ENCODE data around the gene GALNT12. TPM values are rescaled to one million over a fixed set of nuclear protein-coding genes. Genes with fewer than 3 reads are reported as not detected.

GALNT12 gene
- 10 to 100 TPM in 3 of 6 donors, 1 to 10 TPM in 3; 8.7 to 12.2 (median 10.1) TPM for total RNA-seq
- 1 to 10 TPM; 4.2 to 7.3 TPM for polyA plus RNA-seq

GRCh38 chr9:98807070-98807813, at the start of gene GALNT12:
Gene GALNT12 (plus strand): TSS chr9:98807670. CDS start chr9:98807699, 29 bp downstream.
- peaks cover 14 to 26% (median 16%) of the 10 kb centered on the region in 3 donors for H3K4me1 ChIP-seq
- FAIRE-seq, result no peak
- intact Hi-C loops (cut with DNase I), result no loop called here

DNA sequence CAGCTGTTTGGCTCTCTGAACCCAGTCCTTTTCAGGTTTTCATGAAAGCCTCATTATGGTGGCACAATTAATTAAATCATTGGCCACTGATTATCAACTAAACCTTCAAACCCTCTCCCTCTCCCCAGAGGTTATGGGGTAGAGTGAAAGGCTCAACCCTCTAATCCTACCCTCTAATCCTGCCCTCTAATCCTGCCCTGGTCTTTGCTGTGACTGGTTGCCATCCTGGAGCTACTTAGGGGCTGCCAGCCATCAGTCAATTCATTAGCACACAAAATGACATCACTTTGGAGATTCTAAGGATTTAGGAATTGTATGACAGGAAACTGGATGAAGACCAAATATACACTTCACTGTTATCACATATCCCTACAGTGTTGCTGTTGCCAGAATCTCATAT, 47.2 kb upstream of the GALNT12 start:
- TF ChIP-seq, protein P1, sequence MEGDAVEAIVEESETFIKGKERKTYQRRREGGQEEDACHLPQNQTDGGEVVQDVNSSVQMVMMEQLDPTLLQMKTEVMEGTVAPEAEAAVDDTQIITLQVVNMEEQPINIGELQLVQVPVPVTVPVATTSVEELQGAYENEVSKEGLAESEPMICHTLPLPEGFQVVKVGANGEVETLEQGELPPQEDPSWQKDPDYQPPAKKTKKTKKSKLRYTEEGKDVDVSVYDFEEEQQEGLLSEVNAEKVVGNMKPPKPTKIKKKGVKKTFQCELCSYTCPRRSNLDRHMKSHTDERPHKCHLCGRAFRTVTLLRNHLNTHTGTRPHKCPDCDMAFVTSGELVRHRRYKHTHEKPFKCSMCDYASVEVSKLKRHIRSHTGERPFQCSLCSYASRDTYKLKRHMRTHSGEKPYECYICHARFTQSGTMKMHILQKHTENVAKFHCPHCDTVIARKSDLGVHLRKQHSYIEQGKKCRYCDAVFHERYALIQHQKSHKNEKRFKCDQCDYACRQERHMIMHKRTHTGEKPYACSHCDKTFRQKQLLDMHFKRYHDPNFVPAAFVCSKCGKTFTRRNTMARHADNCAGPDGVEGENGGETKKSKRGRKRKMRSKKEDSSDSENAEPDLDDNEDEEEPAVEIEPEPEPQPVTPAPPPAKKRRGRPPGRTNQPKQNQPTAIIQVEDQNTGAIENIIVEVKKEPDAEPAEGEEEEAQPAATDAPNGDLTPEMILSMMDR (IDR thresholded peaks at IDR 0.05), result no peak
- no peak overlapping the region for H3K4me3 ChIP-seq
- no peaks in the 10 kb centered on the region for H3K27me3 ChIP-seq
- peaks cover 0 to 11% (median 0%) of the 10 kb centered on the region in 3 donors for H3K36me3 ChIP-seq
- intact Hi-C loops (cut with DNase I), result no loop called here
- no peak overlapping the region for H3K27ac ChIP-seq
- DNase-seq (no peak), ATAC-seq (no peak), FAIRE-seq (no peak)
- no peaks in the 10 kb centered on the region for H3K4me1 ChIP-seq
- no peaks in the 10 kb centered on the region for H3K9me3 ChIP-seq

More at GRCh38 chr9:98807070-98807813, at the start of gene GALNT12:
- Histone ChIP-seq H3K27me3 (no peaks in the 10 kb centered on the region), H3K9me3 (no peaks in the 10 kb centered on the region), H3K27ac (peak within 1 kb of the TSS in 3 of 4 donors; percentile 3 to 48 (median 32)), H3K4me3 (peak within 1 kb of the TSS; percentile 26 to 62 (median 48)), H3K36me3 (no peaks in the 10 kb centered on the region)
- peak; percentile 49 to 77 (median 68) for ATAC-seq
- peak in 5 of 6 donors; percentile 41 to 81 (median 51) for DNase-seq
- 5 to 10% methylated on average over 34 to 51 of the region's 51 CpGs for WGBS, 2 donors
- TF ChIP-seq, protein P1 (IDR thresholded peaks at IDR 0.05), result no peak

- FAIRE-seq (no peak), ATAC-seq (no peak), DNase-seq (no peak)
- 95 to 98% methylated on average over 3 of the region's 3 CpGs for WGBS, 2 donors
- H3K4me3 ChIP-seq, result no peak overlapping the region
- no peaks in the 10 kb centered on the region for H3K4me1 ChIP-seq
- TF ChIP-seq, protein P1 (IDR thresholded peaks at IDR 0.05), result no peak
- H3K27ac ChIP-seq, result no peak overlapping the region
- H3K9me3 ChIP-seq, result no peaks in the 10 kb centered on the region
- H3K36me3 ChIP-seq, result peaks cover 0 to 20% (median 0%) of the 10 kb centered on the region in 3 donors
- intact Hi-C loops (cut with DNase I), result no loop called here
- H3K27me3 ChIP-seq, result no peaks in the 10 kb centered on the region
Observed at GRCh38 chr9:98763986-98764745, 43.3 kb upstream of the GALNT12 start.

DNA sequence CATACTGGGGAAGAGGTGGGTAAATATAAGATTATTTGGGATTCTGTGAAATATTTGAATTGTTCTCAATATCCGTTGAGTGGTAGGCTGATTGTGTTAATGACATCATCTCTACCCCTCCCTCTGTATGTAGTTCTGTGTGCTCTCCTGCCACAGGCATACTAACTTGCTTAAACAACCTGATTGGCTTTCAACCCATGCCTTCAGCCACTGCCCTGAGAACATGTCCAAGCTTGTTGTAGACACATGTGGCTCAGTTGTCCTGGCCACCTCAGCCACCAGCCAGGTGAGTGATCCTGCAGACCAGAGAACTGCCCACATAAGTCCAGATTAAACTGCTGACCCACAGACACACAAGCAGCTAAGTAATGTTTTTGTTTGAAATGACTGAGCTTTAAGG, 42.2 kb upstream of the GALNT12 start:
- WGBS, 2 donors, result 88 to 90% methylated on average over 1 of the region's 1 CpG
- no peak overlapping the region for H3K27ac ChIP-seq
- ATAC-seq (no peak), DNase-seq (no peak), FAIRE-seq (no peak)
- H3K4me1 ChIP-seq, result no peaks in the 10 kb centered on the region
- intact Hi-C loops (cut with DNase I), result no loop called here
- TF ChIP-seq, protein P1 (IDR thresholded peaks at IDR 0.05), result no peak
- H3K27me3 ChIP-seq, result no peaks in the 10 kb centered on the region
- H3K4me3 ChIP-seq, result no peak overlapping the region
- H3K9me3 ChIP-seq, result no peaks in the 10 kb centered on the region
- peaks cover 0 to 30% (median 0%) of the 10 kb centered on the region in 3 donors for H3K36me3 ChIP-seq

All from pancreas (tissue), 10 donors.